PC-3 (cell line): ENCODE results near the gene NAGLU.
"Not testable (repeated sequence)": the region's sequence is repeated elsewhere in the genome, so short reads cannot be mapped to it uniquely, and the experiment has no call there.

Experiments used
- CTCF ChIP-seq: fragments of 300-600 bp; sonication (generic); conservative IDR thresholded peaks from 2 replicates; pipeline ENCODE4 v1.5.1; 2017; ENCODE audit warnings: antibody characterized with exemption, low read depth, mild to moderate bottlenecking, low read length
- EZH2phosphoT487 ChIP-seq: fragments of 300-600 bp; sonication (generic); IDR thresholded peaks from 2 replicates; pipeline ENCODE4 v1.6.1; 2018; ENCODE audit warnings: mild to moderate bottlenecking, antibody characterized with exemption, low read length, borderline replicate concordance

GRCh38 chr17:42555961-42556617, 20.0 kb downstream of the NAGLU start:
- TF ChIP-seq CTCF, EZH2phosphoT487: not testable (repeated sequence)
